ENCODE results near the gene EHF.

DNA sequence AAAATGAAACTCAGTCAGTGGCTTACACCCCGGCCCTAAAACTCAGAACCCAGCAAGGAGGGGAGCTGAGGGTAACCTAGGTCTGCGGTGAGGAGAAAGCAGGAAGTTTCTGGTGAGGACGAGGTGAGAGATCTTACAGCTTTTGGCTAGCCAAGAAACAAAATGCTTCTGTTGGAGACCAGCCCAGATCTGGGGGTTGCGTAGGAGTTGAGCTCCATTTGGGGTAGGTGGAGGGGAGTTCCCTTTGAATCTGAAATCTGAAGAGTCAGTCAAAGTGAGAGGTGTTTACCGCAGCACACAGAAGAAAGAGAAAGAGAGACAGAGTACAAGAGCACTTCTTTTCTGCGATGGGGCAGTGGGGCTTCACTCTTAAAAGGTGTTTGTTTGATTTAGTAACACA lies 29.6 kb downstream of the EHF start:
- TF ChIP-seq, protein P1, sequence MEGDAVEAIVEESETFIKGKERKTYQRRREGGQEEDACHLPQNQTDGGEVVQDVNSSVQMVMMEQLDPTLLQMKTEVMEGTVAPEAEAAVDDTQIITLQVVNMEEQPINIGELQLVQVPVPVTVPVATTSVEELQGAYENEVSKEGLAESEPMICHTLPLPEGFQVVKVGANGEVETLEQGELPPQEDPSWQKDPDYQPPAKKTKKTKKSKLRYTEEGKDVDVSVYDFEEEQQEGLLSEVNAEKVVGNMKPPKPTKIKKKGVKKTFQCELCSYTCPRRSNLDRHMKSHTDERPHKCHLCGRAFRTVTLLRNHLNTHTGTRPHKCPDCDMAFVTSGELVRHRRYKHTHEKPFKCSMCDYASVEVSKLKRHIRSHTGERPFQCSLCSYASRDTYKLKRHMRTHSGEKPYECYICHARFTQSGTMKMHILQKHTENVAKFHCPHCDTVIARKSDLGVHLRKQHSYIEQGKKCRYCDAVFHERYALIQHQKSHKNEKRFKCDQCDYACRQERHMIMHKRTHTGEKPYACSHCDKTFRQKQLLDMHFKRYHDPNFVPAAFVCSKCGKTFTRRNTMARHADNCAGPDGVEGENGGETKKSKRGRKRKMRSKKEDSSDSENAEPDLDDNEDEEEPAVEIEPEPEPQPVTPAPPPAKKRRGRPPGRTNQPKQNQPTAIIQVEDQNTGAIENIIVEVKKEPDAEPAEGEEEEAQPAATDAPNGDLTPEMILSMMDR (IDR thresholded peaks at IDR 0.05): no peak
- TF ChIP-seq TCF7L2 (IDR thresholded peaks at IDR 0.05; ENCODE audit: low read depth, low read length) (no peak), SIN3A (IDR thresholded peaks at IDR 0.05; ENCODE audit: borderline replicate concordance, insufficient read depth, low read depth, low read length) (no peak)
